Uterus (tissue), 2 donors: ENCODE data around the gene IREB2.

Source experiments
- POLR2A ChIP-seq, 2 donors: fragments of 450-650 bp; IDR thresholded peaks; one replicate each; pipeline ENCODE4 v1.6.1; 2016; ENCODE audit warnings: antibody characterized with exemption in 2 of 2, mild to moderate bottlenecking in 1 of 2, moderate library complexity in 1 of 2
- TF ChIP-seq, protein P1 (sequence below), 4 experiments: fragments of 200-600 bp in 2 of 4; fragments of 450-650 bp in 2 of 4; sonication (generic) in 2 of 4; IDR thresholded peaks; one replicate each; pipeline ENCODE4 v1.5.1; 2016 to 2019; ENCODE audit warnings: antibody characterized with exemption in 4 of 4, mild to moderate bottlenecking in 2 of 4, moderate library complexity in 1 of 4

DNA sequence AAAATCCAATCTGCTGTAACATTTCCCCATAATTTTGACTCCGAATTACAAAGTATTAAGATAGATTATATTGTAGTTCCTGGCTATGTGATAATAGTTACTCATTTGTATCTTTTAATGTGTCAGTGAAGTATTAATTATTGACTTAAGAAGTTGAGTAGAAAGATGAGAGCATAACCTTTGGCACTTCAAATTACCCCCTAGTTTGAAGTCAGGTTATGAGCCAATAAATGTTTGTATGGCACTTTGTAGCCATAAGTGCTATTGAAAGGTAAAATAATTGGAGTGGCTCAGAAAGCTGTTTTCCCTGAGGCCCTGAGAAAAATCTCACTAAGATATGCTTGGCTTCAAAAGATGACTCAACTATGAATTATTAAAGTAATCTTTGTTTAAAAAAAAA is 31.0 kb downstream of the IREB2 start:
- TF ChIP-seq, protein P1, sequence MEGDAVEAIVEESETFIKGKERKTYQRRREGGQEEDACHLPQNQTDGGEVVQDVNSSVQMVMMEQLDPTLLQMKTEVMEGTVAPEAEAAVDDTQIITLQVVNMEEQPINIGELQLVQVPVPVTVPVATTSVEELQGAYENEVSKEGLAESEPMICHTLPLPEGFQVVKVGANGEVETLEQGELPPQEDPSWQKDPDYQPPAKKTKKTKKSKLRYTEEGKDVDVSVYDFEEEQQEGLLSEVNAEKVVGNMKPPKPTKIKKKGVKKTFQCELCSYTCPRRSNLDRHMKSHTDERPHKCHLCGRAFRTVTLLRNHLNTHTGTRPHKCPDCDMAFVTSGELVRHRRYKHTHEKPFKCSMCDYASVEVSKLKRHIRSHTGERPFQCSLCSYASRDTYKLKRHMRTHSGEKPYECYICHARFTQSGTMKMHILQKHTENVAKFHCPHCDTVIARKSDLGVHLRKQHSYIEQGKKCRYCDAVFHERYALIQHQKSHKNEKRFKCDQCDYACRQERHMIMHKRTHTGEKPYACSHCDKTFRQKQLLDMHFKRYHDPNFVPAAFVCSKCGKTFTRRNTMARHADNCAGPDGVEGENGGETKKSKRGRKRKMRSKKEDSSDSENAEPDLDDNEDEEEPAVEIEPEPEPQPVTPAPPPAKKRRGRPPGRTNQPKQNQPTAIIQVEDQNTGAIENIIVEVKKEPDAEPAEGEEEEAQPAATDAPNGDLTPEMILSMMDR (IDR thresholded peaks at IDR 0.05): no peak
- no peak for TF ChIP-seq POLR2A (IDR thresholded peaks at IDR 0.05)
